K562 (cell line): ENCODE results near the gene CCL11. TPM values are rescaled to one million over a fixed set of nuclear protein-coding genes. Genes with fewer than 3 reads are reported as not detected.

Experiments
- ATAC-seq: fragments of 200-7000 bp; cut with Tn5 transposase; 3 replicates; pipeline ENCODE4 v1.9.1; 2020; ENCODE audit warnings: moderate library complexity
- BruUV-seq: library from RNA; stranded (reverse); fragments of 400-500 nt; replicated peaks from 2 replicates; lab custom pipeline; 2021; lab: Mats Ljungman, UMichigan
- CTCF ChIA-PET: fragments of 300-600 bp; formaldehyde crosslinking; extraction: SDS; loops from one replicate; lab custom pipeline; 2021; ENCODE audit warnings: low intra/inter-chr PET ratio; lab: Yijun Ruan, JAX
- POLR2A ChIA-PET: fragments of 300-600, 350-650 bp; sonication (Branson Sonifier 250); formaldehyde crosslinking; extraction: SDS; loops from one replicate; lab custom pipeline; 2021; ENCODE audit warnings: antibody characterized with exemption, inconsistent platforms; lab: Yijun Ruan, JAX
- DNase-seq, 4 experiments: peaks; one replicate each; pipeline versions ENCODE4 v3.0.0 to v3.0.0-alpha.2; 2011 to 2018; ENCODE audit warnings: low spot score in 3 of 4, mixed read lengths in 3 of 4; ENCODE audit errors: extremely low read depth in 1 of 4
- FAIRE-seq: peaks from 2 replicates; lab custom pipeline; 2011; peaks lifted over from hg19 to GRCh38; lab: Jason Lieb, UNC
- H2AFZ ChIP-seq: 2 replicates; pipeline ENCODE4 v1.6.0; 2011; ENCODE audit warnings: low read depth, low read length, control low read depth, inconsistent platforms
- H3K27ac ChIP-seq: fragments of 200-600 bp; 3 replicates; pipeline ENCODE4 v1.8.0; 2011; ENCODE audit warnings: low read depth, mild to moderate bottlenecking, control low read depth, inconsistent platforms, low read length, moderate library complexity, mixed read lengths; ENCODE audit errors: extremely low read depth
- H3K27me3 ChIP-seq, 2 experiments: fragments of 300-600 bp in 1 of 2; 2 replicates in 1 of 2; 3 replicates in 1 of 2; pipeline versions ENCODE4 v1.6.0 to v1.8.0; 2011; ENCODE audit warnings: inconsistent platforms in 2 of 2, low read length in 2 of 2, mild to moderate bottlenecking in 1 of 2, mixed read lengths in 1 of 2, moderate library complexity in 1 of 2; ENCODE audit not compliant: control insufficient read depth in 2 of 2, insufficient read depth in 2 of 2
- H3K36me3 ChIP-seq: fragments of 300-600 bp; 3 replicates; pipeline ENCODE4 v1.8.0; 2011; ENCODE audit warnings: mild to moderate bottlenecking, low read length, inconsistent platforms; ENCODE audit not compliant: control insufficient read depth, insufficient read depth
- H3K4me1 ChIP-seq, 2 experiments: fragments of 200-600 bp in 1 of 2; replicated peaks in 1 of 2; 2 replicates in 1 of 2; 3 replicates in 1 of 2; pipeline versions ENCODE4 v1.5.1 to v1.8.0; 2011; ENCODE audit warnings: inconsistent platforms in 2 of 2, low read length in 2 of 2, mild to moderate bottlenecking in 1 of 2, mixed read lengths in 1 of 2, moderate library complexity in 1 of 2; ENCODE audit not compliant: control insufficient read depth in 2 of 2, insufficient read depth in 2 of 2
- H3K4me2 ChIP-seq: 2 replicates; pipeline ENCODE4 v1.6.1; 2011; ENCODE audit warnings: low read length, control low read depth, inconsistent platforms, mixed read lengths; ENCODE audit not compliant: insufficient read depth
- H3K4me3 ChIP-seq: fragments of 200-600 bp; sonication (generic), shearing (Covaris generic); 2 replicates; pipeline ENCODE4 v1.5.1; 2016; ENCODE audit warnings: control low read depth, inconsistent platforms
- H3K79me2 ChIP-seq: fragments of 200-600 bp; 3 replicates; pipeline ENCODE4 v1.8.0; 2011; ENCODE audit warnings: low read length, inconsistent platforms; ENCODE audit not compliant: control insufficient read depth, insufficient read depth
- H3K9ac ChIP-seq, 2 experiments: 2 replicates each; pipeline versions ENCODE4 v1.6.0 to v1.6.1; 2011; ENCODE audit warnings: low read depth in 2 of 2, low read length in 2 of 2, control low read depth in 1 of 2, inconsistent platforms in 1 of 2, mild to moderate bottlenecking in 1 of 2, mixed read lengths in 1 of 2; ENCODE audit not compliant: insufficient read depth in 1 of 2
- H3K9me1 ChIP-seq: one replicate; pipeline ENCODE4 v1.6.0; 2011; ENCODE audit warnings: inconsistent platforms, mild to moderate bottlenecking, low read length, moderate library complexity; ENCODE audit not compliant: control insufficient read depth, insufficient read depth
- H3K9me3 ChIP-seq: replicated peaks from 2 replicates; pipeline ENCODE4 v1.5.1; 2011; ENCODE audit warnings: low read depth, low read length, inconsistent platforms; ENCODE audit not compliant: control insufficient read depth, insufficient read depth
- H4K20me1 ChIP-seq: replicated peaks from 2 replicates; pipeline ENCODE4 v1.6.1; 2011; ENCODE audit warnings: low read length, inconsistent platforms, mixed read lengths; ENCODE audit not compliant: control insufficient read depth, insufficient read depth
- BRD9 ChIP-seq: fragments of 450-650 bp; IDR thresholded peaks from 2 replicates; pipeline ENCODE4 v1.6.1; 2018; ENCODE audit warnings: low read depth; ENCODE audit not compliant: partially characterized antibody
- DPF2 ChIP-seq: fragments of 450-650 bp; IDR thresholded peaks from 2 replicates; pipeline ENCODE4 v1.6.1; 2016
- FOXO4 ChIP-seq: fragments of 450-650 bp; formaldehyde crosslinking; IDR thresholded peaks from 2 replicates; pipeline ENCODE4 v1.4.0; 2020; ENCODE audit warnings: mild to moderate bottlenecking, moderate library complexity
- SUPT5H ChIP-seq: fragments of 450-650 bp; IDR thresholded peaks from 2 replicates; pipeline ENCODE4 v1.6.1; 2016
- TRIM25 ChIP-seq: fragments of 450-650 bp; IDR thresholded peaks from 2 replicates; pipeline ENCODE4 v1.7.0; 2016; ENCODE audit warnings: borderline replicate concordance
- ZNF121 ChIP-seq: sonication (generic); formaldehyde crosslinking; conservative IDR thresholded peaks from 2 replicates; pipeline ENCODE4 v1.8.0; 2022; ENCODE audit warnings: missing genetic modification reagents
- ZNF184 ChIP-seq: sonication (generic); formaldehyde crosslinking; IDR thresholded peaks from 2 replicates; pipeline ENCODE4 v1.5.0; 2020; ENCODE audit warnings: missing genetic modification reagents
- ZNF778 ChIP-seq: fragments of 450-650 bp; formaldehyde crosslinking; IDR thresholded peaks from 2 replicates; pipeline ENCODE4 v1.4.0; 2020; ENCODE audit warnings: mild to moderate bottlenecking, moderate library complexity
- WGBS: fragments of 100-300 bp; shearing (Covaris generic); methylation state at CpG from one replicate; pipeline ENCODE4 v1.1.6; 2016; ENCODE audit warnings: low coverage, mixed read lengths; ENCODE audit not compliant: insufficient coverage; ENCODE audit errors: missing lambda C conversion rate; 5-methylcytosine and 5-hydroxymethylcytosine counted together
- in situ Hi-C: fragments of 300-500 bp; cut with MboI; formaldehyde crosslinking; loops from 4 replicates; pipeline ENCODE4 v1.15.0; 2018; ENCODE audit warnings: inconsistent platforms, mixed read lengths
- intact Hi-C: fragments of 100-400 bp; cut with micrococcal nuclease; formaldehyde crosslinking; loops from 2 replicates; pipeline ENCODE4 v1.14.2; 2022
- polyA plus RNA-seq, 8 experiments: library from polyadenylated mRNA; depleted of rRNA in 4 of 8; stranded (reverse) in 5 of 8; unstranded in 3 of 8; fragments of >200 nt; fragmentation: Nextera tagmentation in 2 of 8; fragmentation: Illumina TruSeq in 1 of 8; extraction: Ambion mirVana in 2 of 8; extraction: Trizol in 1 of 8; gene quantifications; 2 replicates each; pipeline versions ENCODE4 v1.2.1 to v1.2.3, GENCODE V29; 2011 to 2014; ENCODE audit warnings: inconsistent platforms in 1 of 8, missing spikeins in 1 of 8
- total RNA-seq, 7 experiments: library from RNA; depleted of rRNA in 6 of 7; stranded (reverse); fragments of >200 nt in 6 of 7; fragmentation: Illumina TruSeq in 2 of 7; extraction: Trizol in 2 of 7; gene quantifications; 2 replicates each; pipeline versions ENCODE4 v1.2.1 to v1.2.3, GENCODE V29; 2011 to 2021; ENCODE audit warnings: low replicate concordance in 1 of 7

Gene CCL11
- total and polyA plus RNA-seq, 9 of the 15 experiments (the other 6 are each of a cell fraction or from before 2014, with no cell fraction given), result not detected

DNA sequence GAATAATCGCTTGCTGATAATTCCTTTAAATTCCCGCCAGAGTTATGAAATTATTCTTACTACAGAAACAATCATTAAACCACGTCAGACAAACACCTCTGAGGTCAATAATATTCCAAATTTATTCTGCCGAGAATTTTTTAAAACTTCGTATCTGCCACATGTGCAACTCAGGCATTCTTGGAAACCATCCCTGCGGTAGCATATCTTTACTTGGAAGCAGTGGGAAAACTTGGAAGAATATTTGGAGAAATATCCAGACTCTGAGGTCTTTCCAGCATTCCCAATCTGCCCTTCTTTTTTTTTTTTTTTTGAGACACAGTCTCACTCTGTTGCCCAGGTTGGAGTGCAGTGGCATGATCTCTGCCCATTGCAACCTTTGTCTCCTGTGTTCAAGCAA is 2.0 kb upstream of the CCL11 start:
- Histone ChIP-seq H3K4me1 (no peaks in the 10 kb centered on the region), H3K27me3 (no peaks in the 10 kb centered on the region), H3K27ac (no peak overlapping the region), H2AFZ (no peak overlapping the region), H3K36me3 (no peaks in the 10 kb centered on the region), H3K4me3 (no peak overlapping the region), H4K20me1 (no peaks in the 10 kb centered on the region), H3K9ac (no peak overlapping the region), H3K9me3 (no peaks in the 10 kb centered on the region), H3K79me2 (no peaks in the 10 kb centered on the region), H3K4me2 (no peak overlapping the region), H3K9me1 (no peaks in the 10 kb centered on the region)
- DNase-seq (no peak), ATAC-seq (no peak), FAIRE-seq (no peak)
- TF ChIP-seq BRD9, result no peak
- no peak for TF ChIP-seq TRIM25
- no peak for TF ChIP-seq ZNF184
- no peak for TF ChIP-seq ZNF121
- no peak for TF ChIP-seq ZNF778 (CRISPR knock-in tag)
- no peak for TF ChIP-seq FOXO4 (CRISPR knock-in tag)
- TF ChIP-seq DPF2, result no peak
- TF ChIP-seq SUPT5H, result no peak
- ChIA-PET POLR2A (no interaction called here), CTCF (no interaction called here)
- BruUV-seq, result no TSS peak
- intact Hi-C loops (no loop called here), in situ Hi-C loops (no loop called here)
- 0% methylated on average over 6 of the region's 6 CpGs for WGBS
